ENCODE data around the gene APLP2. TPM values are rescaled to one million over a fixed set of nuclear protein-coding genes. Genes with fewer than 3 reads are reported as not detected.
A peak's percentile ranks its signal among the peaks of the same experiment; 100 is the strongest.

APLP2 gene
- total RNA-seq, 3 donors from 2014 or later (not counting 1 experiment from before 2014, with no cell fraction given): 99.8 to 119 (median 116) TPM

DNA sequence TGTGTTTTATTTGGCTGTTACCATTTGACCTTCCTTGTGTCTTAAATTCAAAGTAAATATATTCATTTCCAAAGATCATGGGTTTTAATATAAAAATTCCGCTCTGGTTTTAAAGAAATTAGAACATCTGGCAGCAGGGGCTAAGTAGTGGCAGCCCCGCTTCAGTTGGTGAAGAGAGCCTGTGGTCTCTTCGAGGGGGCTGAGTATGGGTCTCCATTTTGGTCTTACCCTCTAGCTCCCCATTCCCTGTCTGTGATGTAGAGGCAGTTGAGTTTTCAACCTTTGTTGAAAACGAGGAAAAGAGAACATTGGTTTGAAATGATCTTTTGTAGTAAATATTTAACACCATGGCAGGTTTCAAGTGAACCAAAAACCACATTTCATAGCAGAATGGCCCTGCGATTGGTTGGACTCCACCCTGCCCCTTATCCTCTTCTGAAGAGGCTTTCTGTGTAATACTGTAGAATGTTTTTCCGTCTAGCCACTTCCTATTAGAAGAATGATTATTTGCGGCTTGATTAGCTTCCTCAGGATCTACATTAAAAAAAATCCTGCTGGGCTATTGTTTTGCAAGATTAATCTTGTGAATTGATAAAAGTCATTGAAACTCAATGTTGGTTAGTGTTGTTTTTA lies 17.7 kb downstream of the APLP2 start:
- intact Hi-C loops (cut with micrococcal nuclease): no loop called here
- Histone ChIP-seq H3K9me3 (ENCODE audit: control insufficient read depth, insufficient read depth, low read length) (no peaks in the 10 kb centered on the region), H3K27ac (ENCODE audit: low read length) (peak overlapping the region; percentile 47), H3K4me1 (ENCODE audit: control insufficient read depth, insufficient read depth, low read length) (peaks cover 6% of the 10 kb centered on the region), H3K27me3 (ENCODE audit: control insufficient read depth, insufficient read depth, low read length) (no peaks in the 10 kb centered on the region), H3K4me3 (ENCODE audit: low read length) (no peak overlapping the region), H3K36me3 (ENCODE audit: control insufficient read depth, insufficient read depth, low read length) (no peaks in the 10 kb centered on the region)
- ATAC-seq (peak; percentile 61 to 89 (median 81)), DNase-seq (peak in 1 of 2 donors; percentile 12)
- Mint-ChIP-seq H3K27me3 (ENCODE audit: low read depth in 2 of 2) (no peaks in the 10 kb centered on the region), H3K36me3 (no peaks in the 10 kb centered on the region), H3K4me1 (peaks cover 38 to 43% of the 10 kb centered on the region in 2 donors), H3K9me3 (no peaks in the 10 kb centered on the region), H3K4me3 (peak overlapping the region; percentile 83), H3K27ac (peak overlapping the region; percentile 79 to 83)
- WGBS (ENCODE audit: insufficient coverage): 50% methylated on average over 6 of the region's 7 CpGs
- TF ChIP-seq, protein P1, sequence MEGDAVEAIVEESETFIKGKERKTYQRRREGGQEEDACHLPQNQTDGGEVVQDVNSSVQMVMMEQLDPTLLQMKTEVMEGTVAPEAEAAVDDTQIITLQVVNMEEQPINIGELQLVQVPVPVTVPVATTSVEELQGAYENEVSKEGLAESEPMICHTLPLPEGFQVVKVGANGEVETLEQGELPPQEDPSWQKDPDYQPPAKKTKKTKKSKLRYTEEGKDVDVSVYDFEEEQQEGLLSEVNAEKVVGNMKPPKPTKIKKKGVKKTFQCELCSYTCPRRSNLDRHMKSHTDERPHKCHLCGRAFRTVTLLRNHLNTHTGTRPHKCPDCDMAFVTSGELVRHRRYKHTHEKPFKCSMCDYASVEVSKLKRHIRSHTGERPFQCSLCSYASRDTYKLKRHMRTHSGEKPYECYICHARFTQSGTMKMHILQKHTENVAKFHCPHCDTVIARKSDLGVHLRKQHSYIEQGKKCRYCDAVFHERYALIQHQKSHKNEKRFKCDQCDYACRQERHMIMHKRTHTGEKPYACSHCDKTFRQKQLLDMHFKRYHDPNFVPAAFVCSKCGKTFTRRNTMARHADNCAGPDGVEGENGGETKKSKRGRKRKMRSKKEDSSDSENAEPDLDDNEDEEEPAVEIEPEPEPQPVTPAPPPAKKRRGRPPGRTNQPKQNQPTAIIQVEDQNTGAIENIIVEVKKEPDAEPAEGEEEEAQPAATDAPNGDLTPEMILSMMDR (IDR thresholded peaks at IDR 0.05): no peak

DNA sequence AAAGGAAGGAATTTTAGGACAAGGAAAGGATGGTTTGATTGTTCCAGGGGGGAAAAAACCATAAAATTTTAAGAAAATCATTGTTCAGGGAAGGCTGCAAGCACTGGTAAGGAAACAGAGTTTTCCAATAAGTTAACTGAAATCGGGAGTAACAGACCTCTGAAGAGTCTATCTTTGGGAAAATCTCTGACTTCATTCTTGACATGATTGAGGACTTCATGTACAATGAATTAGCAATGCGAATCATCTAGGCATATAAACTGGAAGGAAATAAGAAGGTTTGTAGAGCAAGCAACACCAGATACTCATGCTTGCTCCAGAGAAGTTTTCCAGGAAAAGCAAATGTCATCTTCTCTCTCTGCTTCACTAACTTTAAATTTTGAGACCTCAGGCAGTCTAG lies 18.5 kb downstream of the APLP2 start:
- Mint-ChIP-seq H3K9me3 (no peaks in the 10 kb centered on the region), H3K27ac (peak overlapping the region; percentile 79 to 83), H3K4me1 (peaks cover 42 to 47% of the 10 kb centered on the region in 2 donors), H3K36me3 (no peaks in the 10 kb centered on the region), H3K4me3 (peak overlapping the region; percentile 83), H3K27me3 (ENCODE audit: low read depth in 2 of 2) (no peaks in the 10 kb centered on the region)
- Histone ChIP-seq H3K27ac (ENCODE audit: low read length) (no peak overlapping the region), H3K4me3 (ENCODE audit: low read length) (no peak overlapping the region), H3K4me1 (ENCODE audit: control insufficient read depth, insufficient read depth, low read length) (peaks cover 6% of the 10 kb centered on the region), H3K27me3 (ENCODE audit: control insufficient read depth, insufficient read depth, low read length) (no peaks in the 10 kb centered on the region), H3K36me3 (ENCODE audit: control insufficient read depth, insufficient read depth, low read length) (no peaks in the 10 kb centered on the region), H3K9me3 (ENCODE audit: control insufficient read depth, insufficient read depth, low read length) (no peaks in the 10 kb centered on the region)
- TF ChIP-seq, protein P1 (IDR thresholded peaks at IDR 0.05): no peak
- 87% methylated on average over 2 of the region's 2 CpGs for WGBS (ENCODE audit: insufficient coverage)
- intact Hi-C loops (cut with micrococcal nuclease): no loop called here
- DNase-seq (no peak), ATAC-seq (no peak)

DNA sequence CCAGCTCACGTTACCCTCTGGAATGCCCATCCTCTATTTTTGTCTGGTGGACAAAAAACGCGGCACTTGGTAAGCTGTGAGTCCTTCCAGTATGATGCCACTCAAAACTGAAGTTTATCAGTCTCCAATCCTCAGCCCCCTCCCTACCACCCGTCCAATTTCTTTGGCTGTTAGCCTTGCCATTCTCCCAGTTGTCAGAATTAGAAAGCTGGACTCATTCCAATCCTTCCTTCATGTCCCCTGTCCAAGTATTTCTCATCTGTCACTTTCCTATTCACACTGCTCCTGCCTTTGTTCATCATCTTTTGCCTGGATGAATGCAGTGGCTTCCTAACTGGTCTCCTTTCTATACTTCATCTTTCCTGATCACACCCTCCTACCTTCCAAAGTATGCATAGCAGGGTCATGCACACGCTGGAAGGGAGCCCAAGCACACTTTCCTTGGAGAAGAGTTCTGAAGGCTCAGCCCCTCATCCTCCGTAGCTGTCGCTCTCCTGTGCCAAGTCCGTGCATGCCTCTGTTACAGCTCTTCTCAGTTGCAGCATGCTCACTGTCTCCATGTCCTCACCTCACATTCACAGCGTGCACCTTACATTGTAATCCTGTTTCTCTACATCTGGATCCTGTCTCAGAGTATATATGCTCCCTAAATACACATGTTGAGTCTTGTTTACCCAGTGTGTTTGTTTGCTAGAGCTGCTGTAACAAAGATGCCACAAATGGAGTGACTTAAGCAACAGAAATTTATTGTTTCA lies 19.4 kb downstream of the APLP2 start:
- 92% methylated on average over 9 of the region's 9 CpGs for WGBS (ENCODE audit: insufficient coverage)
- Histone ChIP-seq H3K36me3 (ENCODE audit: control insufficient read depth, insufficient read depth, low read length) (no peaks in the 10 kb centered on the region), H3K4me1 (ENCODE audit: control insufficient read depth, insufficient read depth, low read length) (peaks cover 6% of the 10 kb centered on the region), H3K27me3 (ENCODE audit: control insufficient read depth, insufficient read depth, low read length) (no peaks in the 10 kb centered on the region), H3K4me3 (ENCODE audit: low read length) (no peak overlapping the region), H3K9me3 (ENCODE audit: control insufficient read depth, insufficient read depth, low read length) (no peaks in the 10 kb centered on the region), H3K27ac (ENCODE audit: low read length) (no peak overlapping the region)
- H3K9me3 Mint-ChIP-seq: no peaks in the 10 kb centered on the region
- H3K36me3 Mint-ChIP-seq: no peaks in the 10 kb centered on the region
- intact Hi-C loops (cut with micrococcal nuclease): no loop called here
- H3K27me3 Mint-ChIP-seq (ENCODE audit: low read depth in 2 of 2): no peaks in the 10 kb centered on the region
- peak overlapping the region; percentile 30 for H3K4me3 Mint-ChIP-seq
- TF ChIP-seq, protein P1 (IDR thresholded peaks at IDR 0.05): no peak
- H3K4me1 Mint-ChIP-seq: peaks cover 44 to 49% of the 10 kb centered on the region in 2 donors
- ATAC-seq (no peak), DNase-seq (no peak)
- H3K27ac Mint-ChIP-seq: no peak overlapping the region

Measured in natural killer cell (primary cell).